GM18867 (cell line): ENCODE measurements around the gene GRM7.

Experiments used
- ATAC-seq: cut with Tn5 transposase; IDR thresholded peaks from one replicate; pipeline ENCODE4 v1.9.1; 2021; ENCODE audit warnings: mild to moderate bottlenecking, moderate library complexity; ENCODE audit not compliant: unreplicated experiment

GRM7 gene

DNA sequence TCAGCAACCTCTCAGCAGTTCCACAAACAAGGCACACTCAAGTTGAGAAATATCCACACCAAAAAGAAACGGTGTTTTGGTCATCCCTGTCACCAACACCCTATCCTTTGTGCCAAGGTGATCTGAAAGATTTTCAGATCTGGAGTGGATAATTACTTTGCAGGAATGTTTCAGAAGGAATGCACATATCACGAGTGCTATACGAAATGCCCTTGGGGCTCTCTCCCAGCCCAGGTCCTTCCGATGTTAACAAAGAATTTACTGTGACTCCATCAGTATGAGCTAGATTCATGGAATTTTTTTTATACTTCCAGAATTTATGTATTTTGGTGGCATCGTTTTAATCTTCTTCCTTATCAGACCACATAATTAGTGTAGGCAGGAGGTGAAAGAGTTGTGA lies 105.0 kb downstream of the GRM7 start:
- no peak for ATAC-seq

DNA sequence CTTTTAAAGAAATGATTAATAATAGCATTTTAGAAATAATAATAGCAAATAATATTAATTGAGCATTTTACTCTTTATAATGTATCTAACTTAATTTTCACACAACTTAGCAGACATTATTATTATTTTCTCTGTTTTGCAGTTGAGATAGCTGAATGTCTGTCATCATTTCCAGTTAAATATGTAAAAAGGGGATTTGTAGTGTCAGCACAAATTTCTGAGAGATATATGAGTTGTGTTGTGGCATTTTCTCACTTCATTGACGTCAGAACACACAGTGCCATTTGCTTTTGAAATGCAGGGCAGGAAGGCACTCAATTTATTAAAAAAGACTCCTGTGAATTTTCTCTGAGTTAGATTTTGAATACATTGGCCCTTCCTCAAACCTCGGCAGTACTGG lies 111.0 kb downstream of the GRM7 start:
- no peak for ATAC-seq

DNA sequence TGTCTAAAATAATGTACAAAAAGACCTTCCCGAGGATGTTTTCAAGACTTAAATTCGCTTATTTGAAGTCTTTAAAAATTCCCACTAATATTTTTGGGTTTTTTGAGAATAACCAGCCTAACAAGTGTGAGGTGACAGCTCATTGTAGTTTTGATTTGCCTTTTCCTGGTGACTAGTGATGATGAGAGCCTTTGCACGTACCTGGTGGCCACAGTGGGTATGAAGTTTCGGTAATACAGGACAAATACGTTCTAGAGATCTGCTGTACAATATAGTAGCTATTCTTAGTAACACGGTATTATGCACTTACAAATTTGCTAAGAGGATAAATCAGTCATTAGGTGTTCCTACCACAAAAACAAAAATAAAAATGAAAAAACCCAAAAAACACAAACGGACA lies 124.9 kb downstream of the GRM7 start:
- ATAC-seq = no peak

DNA sequence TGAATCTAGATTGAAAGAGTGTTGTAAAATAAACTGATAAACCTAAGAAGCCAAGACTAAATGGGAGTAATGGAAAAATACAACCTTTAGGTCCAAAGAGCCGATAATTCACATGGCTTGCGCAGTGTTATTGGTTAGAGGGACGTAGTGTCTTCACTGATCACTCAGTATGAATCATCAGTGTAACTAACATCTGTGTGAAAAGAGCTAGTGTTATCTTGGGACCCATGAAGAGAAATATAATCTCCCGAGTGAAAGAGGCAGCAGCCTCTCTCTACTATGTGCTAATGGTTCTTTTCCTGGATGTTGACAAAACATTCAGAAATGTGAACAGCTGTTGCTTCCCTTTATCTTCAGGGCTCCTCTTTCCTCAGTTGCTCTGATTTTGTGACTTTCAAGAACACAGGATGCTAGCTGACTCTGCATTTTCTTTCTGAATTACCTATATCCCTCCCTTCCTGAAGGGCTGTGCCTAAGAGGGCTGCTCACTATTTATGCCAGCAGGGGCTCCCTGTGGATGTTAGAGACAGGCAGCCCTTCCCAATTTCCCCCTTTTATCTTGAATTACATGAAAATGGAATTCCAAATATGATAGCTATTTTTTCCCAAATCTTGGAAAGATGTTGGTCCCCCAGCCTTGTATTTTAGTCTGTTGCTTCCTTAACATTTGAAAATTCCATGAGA lies 128.8 kb downstream of the GRM7 start:
- no peak for ATAC-seq

DNA sequence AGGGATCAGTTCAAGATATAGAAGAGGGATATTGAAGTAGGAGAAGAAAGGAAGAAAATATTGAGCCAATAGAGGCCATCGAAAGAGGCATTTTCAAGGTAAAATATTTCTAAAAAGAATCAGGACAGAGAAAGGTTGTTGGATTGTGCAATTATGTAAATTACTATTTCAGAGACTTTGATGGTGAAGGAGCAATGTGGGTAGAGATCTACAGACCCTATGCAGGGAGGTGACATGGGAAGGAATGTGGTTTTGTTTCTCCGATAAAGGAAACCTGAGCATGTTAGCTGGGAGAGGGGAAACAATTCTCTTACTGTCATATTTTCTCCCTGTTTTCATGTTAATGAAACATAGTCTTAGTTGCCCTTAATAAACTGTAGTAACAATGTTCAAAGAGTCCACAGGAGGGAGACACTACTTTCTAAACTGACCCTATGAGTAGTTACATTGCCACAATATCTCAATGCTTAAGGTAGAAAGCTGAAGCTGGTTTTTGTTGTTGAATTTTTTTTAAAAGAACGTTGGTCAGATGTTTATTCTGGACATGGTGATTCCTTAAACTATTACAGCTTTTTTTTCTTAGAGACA lies 133.3 kb downstream of the GRM7 start:
- ATAC-seq = no peak

DNA sequence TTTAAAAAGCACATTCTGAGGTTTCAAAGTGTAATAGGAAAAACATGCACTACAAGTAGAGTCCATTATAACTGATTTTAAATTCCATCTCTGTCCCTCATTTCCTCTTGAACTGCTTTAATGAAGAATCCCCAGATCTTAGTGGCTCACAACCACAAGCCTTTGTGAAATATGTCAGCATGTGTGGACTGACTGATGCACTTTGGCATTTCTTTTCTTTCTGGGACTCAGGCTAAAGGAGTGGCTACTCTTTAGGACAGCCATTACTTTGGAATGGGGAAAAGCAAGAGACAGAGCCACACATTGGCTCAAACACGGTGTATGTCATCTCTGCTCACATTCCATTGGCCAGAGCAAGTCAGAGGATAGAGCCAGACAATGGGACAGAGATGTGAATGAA lies 139.6 kb downstream of the GRM7 start:
- ATAC-seq = no peak

DNA sequence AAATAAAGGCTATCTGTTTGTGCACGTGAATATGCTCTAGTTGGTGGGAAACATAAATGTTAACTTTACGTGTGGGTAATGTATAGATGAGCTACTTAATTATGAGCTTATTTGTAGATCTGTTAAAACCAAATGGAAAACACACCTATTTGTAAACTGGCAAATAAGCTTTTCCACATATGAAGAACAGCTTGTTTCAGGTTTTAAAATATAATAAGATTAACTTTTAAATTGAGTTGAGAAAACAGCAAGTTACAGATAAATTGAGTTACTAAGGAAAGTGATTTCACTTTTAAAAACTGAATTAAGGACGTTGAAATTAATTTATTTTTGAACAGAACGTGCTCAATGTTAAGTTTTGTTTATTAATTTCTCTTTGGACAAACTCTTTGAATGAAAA lies 140.5 kb downstream of the GRM7 start:
- ATAC-seq = no peak

DNA sequence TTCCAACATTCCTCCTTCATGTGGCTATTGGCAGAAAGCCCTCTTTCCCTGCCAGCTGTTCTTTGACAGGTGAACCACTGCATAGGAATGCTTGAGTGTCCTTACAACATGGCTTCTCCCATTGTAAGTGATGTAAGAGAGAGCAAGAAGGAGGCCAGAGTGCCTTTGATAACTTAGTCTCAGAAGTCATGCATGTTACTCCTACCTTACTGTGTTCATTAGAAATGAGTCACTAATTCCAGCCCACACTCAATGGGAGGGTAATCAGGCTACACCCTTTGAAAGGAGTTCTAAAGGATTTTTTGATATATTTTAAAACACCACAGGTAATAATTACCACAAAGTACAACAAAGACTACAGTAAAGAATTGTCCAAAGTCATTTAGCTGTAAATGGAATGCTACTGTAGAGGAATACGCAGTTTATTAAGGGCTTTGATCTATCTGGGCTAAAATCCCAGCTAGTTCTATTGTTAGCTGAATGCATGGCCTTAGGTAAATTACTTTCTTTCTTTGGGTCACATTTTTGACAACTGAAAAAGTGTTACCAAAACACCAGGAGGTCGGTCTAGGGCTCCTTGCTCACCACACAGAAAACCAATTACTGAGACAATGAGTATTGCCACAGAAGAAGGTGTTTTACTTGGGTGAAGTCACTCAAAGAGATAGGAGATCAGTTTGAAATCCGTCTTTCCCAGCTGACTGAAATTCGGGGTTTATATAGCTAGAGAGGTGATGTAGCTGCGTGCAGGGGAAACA lies 154.9 kb downstream of the GRM7 start:
- ATAC-seq = no peak

DNA sequence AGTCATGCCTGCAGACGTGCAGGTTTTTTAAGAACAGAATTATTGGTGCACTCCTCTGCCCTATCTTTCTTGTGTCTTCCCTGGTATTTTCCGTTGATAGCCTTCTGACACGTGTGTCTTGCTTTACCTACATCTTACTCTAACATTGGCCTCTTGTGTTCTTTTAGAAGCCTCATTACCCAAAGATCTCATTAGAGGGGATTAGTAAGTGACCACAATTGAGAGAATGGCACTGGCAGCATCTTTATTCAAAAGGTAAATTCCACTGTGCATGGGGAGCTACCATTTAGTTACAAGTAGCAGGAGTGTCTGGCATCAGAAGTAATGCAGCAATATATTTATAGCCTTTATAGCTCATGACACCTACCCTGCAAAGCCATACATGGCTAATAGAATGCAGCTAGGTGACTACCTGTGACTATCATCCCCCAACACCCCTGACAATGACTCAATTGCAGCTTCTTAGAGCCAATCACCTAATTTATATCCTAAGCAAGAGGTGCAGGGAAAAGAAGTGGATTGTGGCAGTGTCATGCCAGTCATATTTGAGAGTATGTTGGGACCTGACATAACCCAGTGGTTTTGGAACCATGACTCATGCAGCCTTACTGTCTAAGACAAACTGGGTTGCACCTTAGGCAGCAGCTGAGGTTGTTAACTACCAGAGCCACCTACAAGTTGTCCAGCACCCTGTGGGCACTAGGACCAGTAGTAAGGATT lies 164.8 kb downstream of the GRM7 start:
- ATAC-seq = no peak

DNA sequence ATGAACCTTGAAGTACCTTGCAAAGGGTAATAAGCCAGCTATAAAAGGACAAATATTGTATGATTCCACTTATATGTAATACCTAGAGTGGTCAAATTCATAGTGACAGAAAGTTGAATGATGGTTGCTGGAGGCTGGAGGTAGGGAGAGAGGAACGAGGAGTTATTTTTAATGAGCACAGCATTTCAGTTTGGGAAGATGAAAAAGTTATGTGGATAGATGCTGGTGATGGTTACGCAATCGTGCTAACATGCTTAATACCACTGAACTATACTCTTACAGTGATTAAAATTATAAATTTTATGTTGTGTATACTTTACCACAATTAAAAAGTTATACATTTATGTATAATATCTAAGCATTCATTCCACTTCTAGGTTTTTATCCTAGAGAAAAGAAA lies 168.6 kb downstream of the GRM7 start:
- ATAC-seq = no peak

DNA sequence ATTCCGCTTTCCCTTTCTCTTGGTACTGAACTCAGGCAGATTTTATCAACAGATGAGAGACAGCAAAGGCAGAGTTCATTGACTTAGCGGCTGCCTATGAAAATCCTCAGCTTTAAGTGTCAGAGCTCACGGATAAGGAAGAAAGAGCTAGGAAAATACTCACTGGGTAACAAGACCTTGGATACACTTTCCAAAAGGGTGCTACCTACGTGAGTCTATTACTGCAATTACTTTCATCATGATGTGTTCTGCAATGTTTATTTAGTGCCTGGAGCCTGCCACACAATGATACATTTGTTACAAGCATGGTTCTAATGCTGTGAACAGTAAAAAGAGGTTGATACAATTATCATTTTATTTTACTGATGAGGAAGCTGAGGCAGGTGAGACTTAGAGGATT lies 177.5 kb downstream of the GRM7 start:
- ATAC-seq = no peak

DNA sequence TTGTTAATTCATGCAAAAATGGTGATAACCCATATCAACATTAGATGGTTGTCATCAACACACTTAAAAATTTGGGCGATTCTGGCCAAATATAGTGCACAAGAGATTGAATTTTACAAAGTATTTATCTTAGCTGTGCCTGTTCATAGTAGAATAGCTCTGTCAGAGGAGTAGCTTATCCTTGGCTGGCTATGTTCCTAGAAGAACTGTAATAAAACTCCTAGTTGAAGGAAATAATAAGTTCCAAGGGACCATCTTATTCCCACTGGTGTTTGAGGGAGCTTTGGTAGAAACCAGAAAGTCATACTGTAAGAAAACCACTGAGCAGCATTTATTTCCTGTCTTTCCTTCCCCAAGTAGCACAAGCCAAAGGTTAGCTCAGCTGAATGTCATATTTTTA lies 201.8 kb downstream of the GRM7 start:
- no peak for ATAC-seq

DNA sequence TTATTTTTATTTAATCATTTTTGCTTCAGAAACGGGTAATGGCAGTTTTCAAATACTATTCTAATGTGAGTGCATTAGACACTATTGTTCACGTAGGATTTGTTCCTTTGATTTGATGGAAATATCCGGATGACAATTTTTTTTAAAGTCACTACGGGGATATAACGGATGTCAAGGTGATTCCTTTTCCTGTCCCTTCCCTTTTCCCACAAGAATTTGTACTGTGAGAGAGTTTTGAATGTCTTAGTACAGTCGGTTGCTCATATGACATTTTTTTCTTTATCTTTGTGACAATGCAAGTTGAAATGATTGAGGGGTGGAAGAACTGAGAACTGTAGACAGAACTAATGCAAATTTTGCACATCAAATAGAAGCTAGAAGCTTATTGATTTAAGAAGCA lies 209.5 kb downstream of the GRM7 start:
- no peak for ATAC-seq

DNA sequence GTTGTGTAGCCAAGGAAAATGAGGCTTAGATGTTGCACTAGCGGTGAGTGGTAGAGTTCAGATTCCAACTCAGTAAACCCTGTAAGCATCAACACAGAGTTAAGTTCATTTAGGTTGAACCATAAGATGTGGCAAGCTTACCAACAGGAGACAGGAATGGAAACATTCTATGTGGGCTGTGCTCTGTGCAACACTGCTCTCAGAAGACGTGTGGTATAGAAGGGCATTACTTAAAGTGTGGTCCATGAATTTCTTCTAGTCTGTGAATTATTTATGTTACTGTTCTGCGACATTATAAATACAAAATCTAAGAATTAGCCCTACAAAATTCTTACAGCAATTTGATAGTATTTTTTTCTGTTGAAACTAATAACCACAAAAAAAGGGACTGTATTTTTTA lies 213.3 kb downstream of the GRM7 start:
- no peak for ATAC-seq

DNA sequence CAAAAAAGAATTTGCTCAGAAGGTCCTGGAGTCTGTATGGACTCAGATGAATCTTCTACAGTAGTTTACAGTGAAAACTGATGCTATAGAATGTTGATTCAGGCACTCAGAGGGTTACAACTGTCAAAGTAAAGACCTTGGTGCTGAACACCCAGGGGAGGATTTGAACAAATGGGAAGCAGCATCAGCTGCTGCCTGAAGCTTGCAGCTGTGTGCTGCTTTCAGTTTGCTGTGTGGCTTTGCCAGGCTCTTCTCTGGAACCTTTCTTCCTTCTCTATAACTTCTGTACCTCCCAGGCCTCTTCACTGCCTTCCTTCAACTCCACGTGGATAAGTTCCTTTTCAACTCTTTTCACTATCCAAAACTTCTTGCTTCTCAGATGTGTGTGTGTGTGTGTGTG lies 214.2 kb downstream of the GRM7 start:
- ATAC-seq = no peak

DNA sequence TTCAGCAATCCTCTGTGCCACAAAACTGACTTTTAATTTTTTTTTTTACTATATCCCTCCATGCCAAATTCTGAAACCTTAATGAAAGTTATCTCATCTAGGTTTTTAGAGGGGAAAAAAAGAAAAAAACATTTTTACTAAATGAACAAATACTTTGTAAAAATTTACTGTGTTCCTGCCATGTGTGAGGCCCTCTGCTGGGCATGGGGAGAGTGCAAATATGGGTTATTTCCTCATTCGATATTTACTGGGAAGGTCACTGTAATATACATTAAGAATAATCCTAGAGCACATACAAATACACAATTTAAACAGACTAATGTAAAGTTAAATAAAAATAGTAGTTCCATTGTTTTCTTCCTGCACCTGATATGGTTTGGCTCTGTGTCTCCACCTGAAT lies 215.0 kb downstream of the GRM7 start:
- no peak for ATAC-seq

DNA sequence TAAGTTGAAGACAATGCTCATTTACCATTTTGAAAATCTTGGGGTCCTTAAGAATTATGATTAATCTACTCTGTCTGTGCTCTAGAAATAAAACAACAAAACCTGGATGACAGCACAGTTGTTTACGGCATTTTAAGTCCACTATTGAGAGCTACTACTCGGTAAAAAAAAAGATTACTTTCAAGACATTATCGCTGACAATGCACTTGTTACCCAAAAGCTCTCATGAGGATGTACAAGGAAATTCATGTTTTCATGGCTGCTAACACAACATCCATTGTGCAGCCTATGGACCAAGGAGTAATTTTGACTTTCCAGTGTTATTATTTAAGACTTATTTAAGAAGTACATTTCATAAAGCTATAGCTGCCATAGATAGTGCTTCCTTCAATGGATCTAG lies 221.3 kb downstream of the GRM7 start:
- no peak for ATAC-seq

DNA sequence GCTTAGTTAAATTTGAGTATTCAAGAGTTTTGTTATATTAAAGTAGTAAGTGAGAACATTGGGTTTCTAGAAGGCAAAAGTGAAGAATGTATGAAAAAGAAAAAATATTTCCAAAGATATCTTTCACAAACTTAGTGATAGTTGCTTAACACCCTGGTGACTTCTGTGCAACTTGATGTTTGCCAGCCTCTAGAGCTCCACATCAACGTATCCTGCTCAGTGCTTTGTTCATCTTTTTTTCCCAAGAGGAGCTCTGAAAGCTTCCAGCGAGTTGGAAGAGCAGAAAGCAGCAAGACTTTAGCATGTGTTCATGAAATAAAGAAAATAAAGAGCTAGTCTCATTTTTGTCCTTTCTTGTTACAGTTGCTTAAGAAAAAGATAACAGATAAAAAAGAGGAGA lies 225.5 kb downstream of the GRM7 start:
- no peak for ATAC-seq

DNA sequence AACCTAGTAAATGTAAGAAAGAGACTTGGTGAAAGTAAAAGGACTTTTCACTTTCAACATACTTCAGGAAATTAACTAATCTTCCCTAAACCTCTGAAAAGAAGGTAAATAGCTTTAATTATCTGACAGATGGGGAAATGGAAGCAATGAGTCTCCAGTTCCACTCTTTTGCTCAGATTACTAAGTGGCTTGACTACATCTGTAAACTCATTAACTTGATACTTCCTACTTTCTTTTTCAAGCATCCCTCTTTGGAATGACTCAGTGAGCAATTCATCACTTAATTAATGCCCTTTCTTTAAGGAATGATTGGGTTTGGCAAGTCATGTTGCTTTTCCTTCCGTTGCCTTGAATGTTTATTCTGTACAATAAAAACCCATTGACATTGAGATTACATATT lies 234.2 kb downstream of the GRM7 start:
- ATAC-seq = no peak

DNA sequence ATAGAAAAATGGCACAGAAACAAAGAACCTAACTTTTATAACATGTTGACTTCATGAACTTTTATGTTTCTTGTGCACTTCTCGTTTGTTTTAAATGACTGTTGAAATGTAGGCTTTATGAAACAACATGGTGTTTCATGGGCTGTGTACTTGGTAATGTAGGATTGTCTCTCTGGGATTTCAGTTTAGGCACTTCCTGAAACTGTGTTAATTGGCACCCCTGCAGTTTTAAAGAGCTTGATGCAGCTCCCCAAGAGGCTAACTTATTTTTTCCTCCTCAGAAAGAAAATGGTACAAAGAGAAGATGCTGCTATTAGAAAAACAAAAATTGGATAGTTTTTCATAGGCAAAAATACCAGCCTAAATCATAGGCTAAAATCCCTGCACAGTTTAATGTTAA lies 239.2 kb downstream of the GRM7 start:
- ATAC-seq = no peak

DNA sequence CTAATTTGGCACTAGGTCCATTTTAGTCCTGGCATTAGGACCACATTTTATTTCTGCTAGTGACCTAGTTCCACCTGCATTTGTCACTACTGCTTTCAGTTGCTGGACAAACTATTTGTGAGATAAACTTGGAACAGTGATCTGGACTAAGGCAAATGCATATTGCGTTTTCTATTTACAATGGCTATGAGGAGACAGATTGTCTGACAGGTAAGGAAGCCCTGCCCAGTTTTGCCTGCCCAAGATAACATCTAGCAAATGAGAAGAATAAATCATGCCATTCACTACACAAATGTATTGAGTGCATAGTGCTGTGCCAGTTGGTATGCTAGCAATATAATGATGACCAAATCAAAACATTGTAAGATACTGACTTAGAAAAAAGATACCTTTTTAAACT lies 245.7 kb downstream of the GRM7 start:
- no peak for ATAC-seq

DNA sequence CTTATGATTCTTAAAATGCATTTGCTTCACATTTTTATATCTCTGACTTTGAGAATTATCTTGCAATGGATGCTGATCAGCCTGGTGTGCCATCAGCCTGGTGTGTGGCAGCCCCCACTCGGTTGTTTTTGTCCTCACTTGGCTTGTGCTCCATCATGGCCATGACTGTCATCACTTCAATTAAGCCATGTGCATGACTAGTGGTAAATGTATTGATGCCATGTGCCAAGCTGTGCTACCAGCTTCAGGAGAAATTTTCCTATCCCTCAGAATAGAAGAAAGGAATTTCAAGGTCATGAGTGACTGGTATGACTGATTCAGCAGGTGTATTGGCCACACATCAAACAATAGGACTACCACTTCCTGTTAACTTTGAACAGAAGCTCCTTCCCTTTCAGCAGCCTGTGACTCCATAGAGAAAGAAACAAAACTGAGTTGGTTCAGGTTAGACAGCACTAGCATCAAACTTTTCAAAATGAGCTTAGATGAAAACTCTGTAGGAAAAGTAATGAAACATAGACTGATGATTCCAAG lies 251.7 kb downstream of the GRM7 start:
- ATAC-seq = no peak
